ENCODE measurements around the gene PALLD.

DNA sequence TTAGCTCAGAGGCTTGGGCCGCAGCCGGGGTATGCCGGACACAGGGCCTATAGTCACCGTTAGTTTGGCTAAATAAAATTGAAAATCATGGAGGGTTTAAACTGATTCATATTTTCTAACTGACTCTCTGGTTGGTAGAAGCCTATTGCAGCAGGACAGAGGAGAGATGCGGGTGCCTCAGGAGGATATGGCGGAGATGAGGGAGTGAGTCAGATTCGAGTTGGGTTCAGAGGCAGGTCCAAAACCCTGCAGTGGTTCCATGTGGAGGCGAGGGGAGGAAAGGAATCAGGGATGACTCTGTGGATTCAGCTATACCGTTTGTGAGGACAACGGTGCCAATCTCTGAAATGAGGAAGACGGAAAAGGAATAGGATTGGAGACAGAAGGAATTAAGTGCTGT is 176.6 kb downstream of the PALLD start:
- TF ChIP-seq EZH2 (IDR thresholded peaks at IDR 0.05) (no peak), POLR2AphosphoS5 (IDR thresholded peaks at IDR 0.05; ENCODE audit: borderline replicate concordance, low read depth, low read length) (no peak), FOXP2 (optimal IDR thresholded peaks at IDR 0.05; ENCODE audit: control extremely low read depth, extremely low read length, insufficient read depth) (no peak)

All from SK-N-MC (cell line).